Hematopoietic multipotent progenitor cell treated with erythropoietin and hydrocortisone succinate and interleukin-3 and kit ligand, for 4 days (in vitro differentiated cells): ENCODE data around the gene EHMT1.
"Not testable (repeated sequence)": the region's sequence is repeated elsewhere in the genome, so short reads cannot be mapped to it uniquely, and the experiment has no call there.

Experiments
- DNase-seq: peaks from one replicate; pipeline ENCODE4 v3.0.0-alpha.2; 2015

EHMT1 gene

GRCh38 chr9:137791947-137792346 is 173.1 kb downstream of the EHMT1 start:
- no peak for DNase-seq

- DNase-seq, result no peak
Measured at GRCh38 chr9:137793196-137793841, 174.5 kb downstream of the EHMT1 start.

- DNase-seq, result no peak
Measured at GRCh38 chr9:137795156-137795666, 176.4 kb downstream of the EHMT1 start.

- no peak for DNase-seq
Measured at GRCh38 chr9:137797206-137798120, 178.7 kb downstream of the EHMT1 start.

- no peak for DNase-seq
Measured at GRCh38 chr9:137798142-137798541, 179.3 kb downstream of the EHMT1 start.

GRCh38 chr9:137798901-137799629 is 180.3 kb downstream of the EHMT1 start:
- no peak for DNase-seq

GRCh38 chr9:137799630-137799983 is 180.8 kb downstream of the EHMT1 start:
- no peak for DNase-seq

GRCh38 chr9:137800196-137801022 is 181.6 kb downstream of the EHMT1 start:
- no peak for DNase-seq

GRCh38 chr9:137801023-137801319 is 182.2 kb downstream of the EHMT1 start:
- DNase-seq, result no peak

- DNase-seq, result no peak
Measured at GRCh38 chr9:137802021-137802420, 183.2 kb downstream of the EHMT1 start.

- DNase-seq, result no peak
Measured at GRCh38 chr9:137802521-137803243, 183.9 kb downstream of the EHMT1 start.

- no peak for DNase-seq
Measured at GRCh38 chr9:137804908-137805630, 186.3 kb downstream of the EHMT1 start.

GRCh38 chr9:137807721-137808703 is 189.2 kb downstream of the EHMT1 start:
- DNase-seq, result no peak

- no peak for DNase-seq
Measured at GRCh38 chr9:137809040-137809576, 190.3 kb downstream of the EHMT1 start.

- not testable (repeated sequence) for DNase-seq
Measured at GRCh38 chr9:137809726-137810450, 191.1 kb downstream of the EHMT1 start.

GRCh38 chr9:137811283-137811870 is 192.6 kb downstream of the EHMT1 start:
- DNase-seq, result no peak

- no peak for DNase-seq
Measured at GRCh38 chr9:137812356-137813023, 193.7 kb downstream of the EHMT1 start.

GRCh38 chr9:137813167-137813566 is 194.4 kb downstream of the EHMT1 start:
- DNase-seq, result no peak
